Measurements from ENCODE around the gene ACTL8.

ACTL8 gene

DNA sequence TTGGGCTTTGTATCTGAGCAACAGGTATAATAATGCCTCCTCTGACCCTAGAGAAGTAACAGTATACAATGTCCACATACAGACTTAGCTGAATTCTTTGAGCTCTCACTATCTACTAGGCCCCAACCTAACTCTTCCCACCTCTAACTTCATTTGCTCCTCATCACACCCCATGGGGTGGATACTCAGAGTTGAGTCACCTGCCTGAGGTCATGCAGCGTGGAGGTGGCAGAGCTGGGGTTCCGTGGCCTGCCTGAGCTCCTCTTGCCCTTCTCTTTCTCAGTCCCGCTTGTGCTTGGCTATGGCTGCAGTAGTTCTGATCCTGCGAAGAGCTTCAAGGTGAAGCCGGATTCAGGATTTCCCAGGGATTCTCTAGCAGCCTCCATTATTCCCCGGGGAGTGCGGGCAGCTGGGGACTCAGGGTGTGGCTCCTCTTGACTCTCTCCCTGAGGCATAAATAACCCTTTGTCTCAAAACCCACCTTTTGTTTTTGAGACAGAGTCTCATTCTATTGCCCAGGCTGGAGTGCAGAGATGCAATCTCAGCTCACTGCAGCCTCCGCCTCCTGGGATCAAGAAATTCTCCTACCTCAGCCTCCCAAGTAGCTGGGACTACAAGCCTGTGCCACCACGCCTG lies 29.9 kb upstream of the ACTL8 start:
- TF ChIP-seq GABPA (IDR thresholded peaks at IDR 0.05; ENCODE audit: low read depth) = no peak
- TF ChIP-seq, protein P1, sequence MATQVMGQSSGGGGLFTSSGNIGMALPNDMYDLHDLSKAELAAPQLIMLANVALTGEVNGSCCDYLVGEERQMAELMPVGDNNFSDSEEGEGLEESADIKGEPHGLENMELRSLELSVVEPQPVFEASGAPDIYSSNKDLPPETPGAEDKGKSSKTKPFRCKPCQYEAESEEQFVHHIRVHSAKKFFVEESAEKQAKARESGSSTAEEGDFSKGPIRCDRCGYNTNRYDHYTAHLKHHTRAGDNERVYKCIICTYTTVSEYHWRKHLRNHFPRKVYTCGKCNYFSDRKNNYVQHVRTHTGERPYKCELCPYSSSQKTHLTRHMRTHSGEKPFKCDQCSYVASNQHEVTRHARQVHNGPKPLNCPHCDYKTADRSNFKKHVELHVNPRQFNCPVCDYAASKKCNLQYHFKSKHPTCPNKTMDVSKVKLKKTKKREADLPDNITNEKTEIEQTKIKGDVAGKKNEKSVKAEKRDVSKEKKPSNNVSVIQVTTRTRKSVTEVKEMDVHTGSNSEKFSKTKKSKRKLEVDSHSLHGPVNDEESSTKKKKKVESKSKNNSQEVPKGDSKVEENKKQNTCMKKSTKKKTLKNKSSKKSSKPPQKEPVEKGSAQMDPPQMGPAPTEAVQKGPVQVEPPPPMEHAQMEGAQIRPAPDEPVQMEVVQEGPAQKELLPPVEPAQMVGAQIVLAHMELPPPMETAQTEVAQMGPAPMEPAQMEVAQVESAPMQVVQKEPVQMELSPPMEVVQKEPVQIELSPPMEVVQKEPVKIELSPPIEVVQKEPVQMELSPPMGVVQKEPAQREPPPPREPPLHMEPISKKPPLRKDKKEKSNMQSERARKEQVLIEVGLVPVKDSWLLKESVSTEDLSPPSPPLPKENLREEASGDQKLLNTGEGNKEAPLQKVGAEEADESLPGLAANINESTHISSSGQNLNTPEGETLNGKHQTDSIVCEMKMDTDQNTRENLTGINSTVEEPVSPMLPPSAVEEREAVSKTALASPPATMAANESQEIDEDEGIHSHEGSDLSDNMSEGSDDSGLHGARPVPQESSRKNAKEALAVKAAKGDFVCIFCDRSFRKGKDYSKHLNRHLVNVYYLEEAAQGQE (IDR thresholded peaks at IDR 0.05; ENCODE audit: insufficient replicate concordance, low read depth) = no peak
- TF ChIP-seq SPI1 (IDR thresholded peaks at IDR 0.05; ENCODE audit: borderline replicate concordance, low read depth) = no peak
- TF ChIP-seq POLR2AphosphoS5 (IDR thresholded peaks at IDR 0.05; ENCODE audit: low read depth) = no peak
- TF ChIP-seq, protein P2, sequence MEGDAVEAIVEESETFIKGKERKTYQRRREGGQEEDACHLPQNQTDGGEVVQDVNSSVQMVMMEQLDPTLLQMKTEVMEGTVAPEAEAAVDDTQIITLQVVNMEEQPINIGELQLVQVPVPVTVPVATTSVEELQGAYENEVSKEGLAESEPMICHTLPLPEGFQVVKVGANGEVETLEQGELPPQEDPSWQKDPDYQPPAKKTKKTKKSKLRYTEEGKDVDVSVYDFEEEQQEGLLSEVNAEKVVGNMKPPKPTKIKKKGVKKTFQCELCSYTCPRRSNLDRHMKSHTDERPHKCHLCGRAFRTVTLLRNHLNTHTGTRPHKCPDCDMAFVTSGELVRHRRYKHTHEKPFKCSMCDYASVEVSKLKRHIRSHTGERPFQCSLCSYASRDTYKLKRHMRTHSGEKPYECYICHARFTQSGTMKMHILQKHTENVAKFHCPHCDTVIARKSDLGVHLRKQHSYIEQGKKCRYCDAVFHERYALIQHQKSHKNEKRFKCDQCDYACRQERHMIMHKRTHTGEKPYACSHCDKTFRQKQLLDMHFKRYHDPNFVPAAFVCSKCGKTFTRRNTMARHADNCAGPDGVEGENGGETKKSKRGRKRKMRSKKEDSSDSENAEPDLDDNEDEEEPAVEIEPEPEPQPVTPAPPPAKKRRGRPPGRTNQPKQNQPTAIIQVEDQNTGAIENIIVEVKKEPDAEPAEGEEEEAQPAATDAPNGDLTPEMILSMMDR (IDR thresholded peaks at IDR 0.05; ENCODE audit: insufficient read depth, low read length) = no peak
- DNase-seq (ENCODE audit: low read depth in 1 of 2, low spot score in 1 of 2) = no peak
- H3K27me3 ChIP-seq (ENCODE audit: insufficient read depth, poor library complexity, severe bottlenecking) = no peaks in the 10 kb centered on the region
- H3K27ac ChIP-seq (replicated peaks) = no peak overlapping the region
- no peak overlapping the region for H3K4me3 ChIP-seq (replicated peaks; ENCODE audit: insufficient read depth, low read length)

DNA sequence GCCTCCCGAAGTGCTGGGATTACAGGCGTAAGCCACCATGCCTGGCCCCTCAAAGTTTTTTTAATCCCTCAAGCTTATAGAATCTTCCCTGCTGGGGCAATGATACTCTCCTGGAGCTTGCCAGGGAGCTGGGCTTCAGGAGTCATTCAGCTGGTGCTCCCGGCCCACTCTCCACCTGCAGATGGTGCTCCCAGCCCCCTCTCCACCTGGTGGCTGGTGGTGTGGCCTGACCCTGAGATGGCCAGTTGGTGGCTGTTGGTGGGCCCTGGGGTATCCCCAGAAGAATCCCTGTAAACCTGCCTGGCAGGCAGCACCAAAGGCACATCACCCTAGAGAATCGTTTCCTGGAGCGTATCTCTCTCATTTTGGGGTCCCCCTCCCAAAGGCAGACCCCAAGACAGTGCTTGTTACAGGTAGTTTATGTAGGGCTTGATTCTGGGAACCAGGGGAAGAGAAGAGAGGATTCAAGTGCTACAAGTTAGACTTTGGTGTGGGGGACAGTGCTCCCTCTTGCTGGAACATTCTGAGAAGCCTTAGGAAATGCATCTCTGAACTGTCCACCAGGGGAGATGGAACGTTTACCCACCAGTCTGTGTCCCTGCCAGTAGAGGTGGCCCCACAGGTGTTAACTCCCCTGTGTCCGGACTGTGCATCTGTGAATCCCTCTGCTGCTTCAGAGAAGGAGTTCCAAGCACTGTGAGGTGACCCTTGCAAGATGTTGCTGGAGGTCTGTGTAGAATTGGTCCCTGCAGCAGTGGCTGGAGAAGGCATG lies 29.1 kb upstream of the ACTL8 start:
- TF ChIP-seq, protein P2 (IDR thresholded peaks at IDR 0.05; ENCODE audit: insufficient read depth, low read length) = no peak
- TF ChIP-seq GABPA (IDR thresholded peaks at IDR 0.05; ENCODE audit: low read depth) (no peak), POLR2AphosphoS5 (IDR thresholded peaks at IDR 0.05; ENCODE audit: low read depth) (no peak), SPI1 (IDR thresholded peaks at IDR 0.05; ENCODE audit: borderline replicate concordance, low read depth) (no peak)
- TF ChIP-seq, protein P1 (IDR thresholded peaks at IDR 0.05; ENCODE audit: insufficient replicate concordance, low read depth) = no peak
- DNase-seq (ENCODE audit: low read depth in 1 of 2, low spot score in 1 of 2) = no peak
- H3K27ac ChIP-seq (replicated peaks) = no peak overlapping the region
- no peaks in the 10 kb centered on the region for H3K27me3 ChIP-seq (ENCODE audit: insufficient read depth, poor library complexity, severe bottlenecking)
- H3K4me3 ChIP-seq (replicated peaks; ENCODE audit: insufficient read depth, low read length) = no peak overlapping the region

DNA sequence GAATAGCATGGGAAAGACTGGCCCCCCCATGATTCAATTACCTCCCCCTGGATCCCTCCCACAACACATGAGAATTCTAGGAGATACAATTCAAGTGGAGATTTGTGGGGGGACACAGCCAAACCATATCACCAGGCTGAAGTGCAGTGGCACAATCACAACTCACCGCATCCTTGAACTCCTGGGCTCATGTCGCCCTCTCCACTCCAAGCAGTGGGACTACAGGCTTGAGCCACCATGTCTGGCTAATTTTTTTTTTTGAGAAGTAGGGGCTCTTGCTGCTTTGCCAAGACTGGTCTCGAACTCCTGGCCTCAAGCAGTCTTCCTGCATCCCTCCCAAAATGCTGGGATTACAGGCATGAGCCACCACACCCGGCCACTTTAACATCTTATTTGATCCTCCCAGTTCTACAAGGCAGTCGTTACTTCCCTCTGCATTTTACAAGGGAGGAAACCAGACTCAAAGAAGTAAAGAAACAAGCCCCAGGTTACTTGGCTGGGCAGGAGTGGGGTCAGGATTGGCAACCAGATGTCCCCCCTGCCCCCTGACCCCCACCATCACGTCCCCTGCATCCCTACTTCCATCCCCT lies 26.9 kb upstream of the ACTL8 start:
- TF ChIP-seq POLR2AphosphoS5 (IDR thresholded peaks at IDR 0.05; ENCODE audit: low read depth) = no peak
- TF ChIP-seq SPI1 (IDR thresholded peaks at IDR 0.05; ENCODE audit: borderline replicate concordance, low read depth) = no peak
- no peak for TF ChIP-seq GABPA (IDR thresholded peaks at IDR 0.05; ENCODE audit: low read depth)
- TF ChIP-seq, protein P1 (IDR thresholded peaks at IDR 0.05; ENCODE audit: insufficient replicate concordance, low read depth) = no peak
- TF ChIP-seq, protein P2 (IDR thresholded peaks at IDR 0.05; ENCODE audit: insufficient read depth, low read length) = no peak
- H3K4me3 ChIP-seq (replicated peaks; ENCODE audit: insufficient read depth, low read length) = no peak overlapping the region
- no peak overlapping the region for H3K27ac ChIP-seq (replicated peaks)
- no peaks in the 10 kb centered on the region for H3K27me3 ChIP-seq (ENCODE audit: insufficient read depth, poor library complexity, severe bottlenecking)
- DNase-seq (ENCODE audit: low read depth in 1 of 2, low spot score in 1 of 2) = no peak
